PC-3 (cell line): ENCODE measurements around the gene ACKR3. TPM values are rescaled to one million over a fixed set of nuclear protein-coding genes. Genes with fewer than 3 reads are reported as not detected.

Experiments
- ATAC-seq: fragments of 200-7000 bp; cut with Tn5 transposase; 2 replicates; pipeline ENCODE4 v1.9.1; 2020; ENCODE audit warnings: mild to moderate bottlenecking, moderate library complexity
- BruUV-seq: library from RNA; stranded (reverse); fragments of 400-500 nt; replicated peaks from 2 replicates; lab custom pipeline; 2021; lab: Mats Ljungman, UMichigan
- CTCF ChIA-PET: fragments of 300-600 bp; sonication (Branson Sonifier 250); formaldehyde crosslinking; loops from one replicate; lab custom pipeline; 2022; ENCODE audit warnings: antibody characterized with exemption; lab: Charles Lee
- POLR2A ChIA-PET: fragments of 300-600 bp; sonication (Branson Sonifier 250); formaldehyde crosslinking; loops from one replicate; lab custom pipeline; 2022; ENCODE audit warnings: antibody characterized with exemption; ENCODE audit not compliant: unreplicated experiment; lab: Charles Lee
- DNase-seq: peaks from one replicate; pipeline ENCODE4 v3.0.0-alpha.2; 2015
- H2AFZ ChIP-seq: fragments of 300-600 bp; sonication (generic); 2 replicates; pipeline ENCODE4 v1.6.0; 2016; ENCODE audit warnings: antibody characterized with exemption, low read length
- H3F3A ChIP-seq: fragments of 300-600 bp; sonication (generic); one replicate; pipeline ENCODE4 v1.6.0; 2017; ENCODE audit warnings: antibody characterized with exemption, low read length, control low read depth, mild to moderate bottlenecking; ENCODE audit not compliant: unreplicated experiment
- H3K27ac ChIP-seq: fragments of 300-600 bp; sonication (generic); 2 replicates; pipeline ENCODE4 v1.5.1; 2016; ENCODE audit warnings: mild to moderate bottlenecking, low read length
- H3K27me3 ChIP-seq: fragments of 300-600 bp; sonication (generic); 2 replicates; pipeline ENCODE4 v1.6.1; 2016; ENCODE audit warnings: low read length, mixed read lengths
- H3K36me3 ChIP-seq: fragments of 300-600 bp; sonication (generic); 2 replicates; pipeline ENCODE4 v1.6.1; 2016; ENCODE audit warnings: low read depth, mixed run types, low read length, mixed read lengths
- H3K4me1 ChIP-seq: fragments of 300-600 bp; sonication (generic); 2 replicates; pipeline ENCODE4 v1.5.1; 2016; ENCODE audit warnings: low read length; ENCODE audit not compliant: insufficient read depth
- H3K4me2 ChIP-seq: fragments of 300-600 bp; sonication (generic); 2 replicates; pipeline ENCODE4 v1.6.0; 2016; ENCODE audit warnings: low read length
- H3K4me3 ChIP-seq: fragments of 300-600 bp; sonication (generic); 2 replicates; pipeline ENCODE4 v1.5.1; 2016; ENCODE audit warnings: mild to moderate bottlenecking, low read length, mixed read lengths
- H3K79me2 ChIP-seq: fragments of 300-600 bp; sonication (generic); 2 replicates; pipeline ENCODE4 v1.6.1; 2017; ENCODE audit warnings: low read length, mixed read lengths
- H3K9ac ChIP-seq: fragments of 300-600 bp; sonication (generic); 2 replicates; pipeline ENCODE4 v1.6.0; 2016; ENCODE audit warnings: mild to moderate bottlenecking, low read length
- H3K9me2 ChIP-seq: fragments of 300-600 bp; sonication (generic); replicated peaks from 2 replicates; pipeline ENCODE4 v1.6.1; 2016; ENCODE audit warnings: mixed run types, low read length, mixed read lengths
- H3K9me3 ChIP-seq: fragments of 300-600 bp; sonication (generic); 2 replicates; pipeline ENCODE4 v1.6.1; 2016; ENCODE audit warnings: low read length, mixed read lengths
- H4K20me1 ChIP-seq: fragments of 300-600 bp; sonication (generic); 2 replicates; pipeline ENCODE4 v1.6.1; 2016; ENCODE audit warnings: low read length, mixed read lengths
- CTCF ChIP-seq: fragments of 300-600 bp; sonication (generic); conservative IDR thresholded peaks from 2 replicates; pipeline ENCODE4 v1.5.1; 2017; ENCODE audit warnings: antibody characterized with exemption, low read depth, mild to moderate bottlenecking, low read length
- EZH2 ChIP-seq: fragments of 300-600 bp; sonication (generic); IDR thresholded peaks from one replicate; pipeline ENCODE4 v1.6.1; 2017; ENCODE audit warnings: antibody characterized with exemption, mild to moderate bottlenecking, low read length; ENCODE audit not compliant: unreplicated experiment
- EZH2phosphoT487 ChIP-seq: fragments of 300-600 bp; sonication (generic); IDR thresholded peaks from 2 replicates; pipeline ENCODE4 v1.6.1; 2018; ENCODE audit warnings: mild to moderate bottlenecking, antibody characterized with exemption, low read length, borderline replicate concordance
- intact Hi-C: fragments of 100-400 bp; cut with micrococcal nuclease; formaldehyde crosslinking; loops from 2 replicates; pipeline ENCODE4 v1.9.0; 2023
- total RNA-seq: library from RNA; depleted of rRNA; stranded (reverse); fragments of >200 nt; gene quantifications from 2 replicates; pipeline ENCODE4 v1.2.3, GENCODE V29; 2014

The ACKR3 gene
- total RNA-seq, 1 experiment from 2014 or later = 3.1 TPM

GRCh38 chr2:236550701-236551465, 18.7 kb upstream of the ACKR3 start:
- no peak for TF ChIP-seq EZH2
- TF ChIP-seq CTCF = no peak
- TF ChIP-seq EZH2phosphoT487 = no peak
- H3K36me3 ChIP-seq = no peaks in the 10 kb centered on the region
- no peaks in the 10 kb centered on the region for H3K27me3 ChIP-seq
- ATAC-seq (no peak), DNase-seq (no peak)
- H3K79me2 ChIP-seq = no peaks in the 10 kb centered on the region
- no peaks in the 10 kb centered on the region for H4K20me1 ChIP-seq
- no peak overlapping the region for H3K9ac ChIP-seq
- CTCF ChIA-PET = no interaction called here
- H2AFZ ChIP-seq = no peak overlapping the region
- H3F3A ChIP-seq = no peaks in the 10 kb centered on the region
- H3K9me3 ChIP-seq = no peaks in the 10 kb centered on the region
- no peaks in the 10 kb centered on the region for H3K9me2 ChIP-seq
- H3K4me2 ChIP-seq = no peak overlapping the region
- intact Hi-C loops = no loop called here
- BruUV-seq = no TSS peak
- POLR2A ChIA-PET = no interaction called here
- no peaks in the 10 kb centered on the region for H3K4me1 ChIP-seq
- no peak overlapping the region for H3K4me3 ChIP-seq
- H3K27ac ChIP-seq = no peak overlapping the region

GRCh38 chr2:236551471-236552211, 18.0 kb upstream of the ACKR3 start:
- no peaks in the 10 kb centered on the region for H3K79me2 ChIP-seq
- H3K4me3 ChIP-seq = no peak overlapping the region
- BruUV-seq = no TSS peak
- no peaks in the 10 kb centered on the region for H3K36me3 ChIP-seq
- H3F3A ChIP-seq = no peaks in the 10 kb centered on the region
- ChIA-PET CTCF (no interaction called here), POLR2A (no interaction called here)
- no peaks in the 10 kb centered on the region for H3K9me2 ChIP-seq
- H2AFZ ChIP-seq = no peak overlapping the region
- H3K9ac ChIP-seq = no peak overlapping the region
- no peaks in the 10 kb centered on the region for H3K4me1 ChIP-seq
- no peak for TF ChIP-seq EZH2phosphoT487
- no peak for TF ChIP-seq CTCF
- TF ChIP-seq EZH2 = no peak
- H3K27ac ChIP-seq = no peak overlapping the region
- intact Hi-C loops = no loop called here
- H4K20me1 ChIP-seq = no peaks in the 10 kb centered on the region
- no peak for DNase-seq
- H3K4me2 ChIP-seq = no peak overlapping the region
- ATAC-seq = no peak
- H3K9me3 ChIP-seq = no peaks in the 10 kb centered on the region
- no peaks in the 10 kb centered on the region for H3K27me3 ChIP-seq

DNA sequence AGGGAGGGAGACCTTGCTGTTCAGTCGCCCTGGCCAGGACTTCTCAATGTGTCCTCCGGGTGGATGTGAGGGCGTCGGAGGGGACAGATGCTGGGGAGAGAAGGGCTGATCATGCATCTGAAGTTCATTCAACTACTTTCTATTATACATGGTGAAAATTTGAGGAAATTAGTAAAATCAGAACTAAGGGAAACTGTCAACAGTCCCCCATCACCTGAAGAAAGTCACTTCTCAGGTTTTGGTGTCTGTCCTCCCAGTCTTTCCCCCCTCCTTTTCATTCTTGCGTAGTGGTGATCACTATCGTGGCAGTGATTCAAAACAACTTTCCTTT, 17.4 kb upstream of the ACKR3 start:
- no peaks in the 10 kb centered on the region for H3K9me2 ChIP-seq
- POLR2A ChIA-PET = no interaction called here
- CTCF ChIA-PET = no interaction called here
- ATAC-seq (no peak), DNase-seq (no peak)
- no TSS peak for BruUV-seq
- H4K20me1 ChIP-seq = no peaks in the 10 kb centered on the region
- no peak for TF ChIP-seq EZH2phosphoT487
- H3K9ac ChIP-seq = no peak overlapping the region
- H3K36me3 ChIP-seq = no peaks in the 10 kb centered on the region
- no peak overlapping the region for H3K4me2 ChIP-seq
- H3K27ac ChIP-seq = no peak overlapping the region
- H3K27me3 ChIP-seq = no peaks in the 10 kb centered on the region
- intact Hi-C loops = no loop called here
- no peaks in the 10 kb centered on the region for H3K4me1 ChIP-seq
- no peaks in the 10 kb centered on the region for H3F3A ChIP-seq
- H3K79me2 ChIP-seq = no peaks in the 10 kb centered on the region
- no peak overlapping the region for H3K4me3 ChIP-seq
- H3K9me3 ChIP-seq = no peaks in the 10 kb centered on the region
- no peak overlapping the region for H2AFZ ChIP-seq
